HL-60 (cell line): Measurements from ENCODE around the gene M1AP.

Experiments
- POLR2AphosphoS5 ChIP-seq: IDR thresholded peaks from 2 replicates; pipeline ENCODE4 v1.6.1; 2012; ENCODE audit warnings: low read depth
- TF ChIP-seq, protein P1 (sequence below): IDR thresholded peaks from one replicate; pipeline ENCODE4 v1.5.1; 2011; ENCODE audit warnings: low read length, control low read depth, inconsistent platforms; ENCODE audit not compliant: insufficient read depth
- TF ChIP-seq, protein P2 (sequence below): IDR thresholded peaks from 2 replicates; pipeline ENCODE4 v1.6.1; 2012; ENCODE audit warnings: low read depth; ENCODE audit not compliant: insufficient replicate concordance

DNA sequence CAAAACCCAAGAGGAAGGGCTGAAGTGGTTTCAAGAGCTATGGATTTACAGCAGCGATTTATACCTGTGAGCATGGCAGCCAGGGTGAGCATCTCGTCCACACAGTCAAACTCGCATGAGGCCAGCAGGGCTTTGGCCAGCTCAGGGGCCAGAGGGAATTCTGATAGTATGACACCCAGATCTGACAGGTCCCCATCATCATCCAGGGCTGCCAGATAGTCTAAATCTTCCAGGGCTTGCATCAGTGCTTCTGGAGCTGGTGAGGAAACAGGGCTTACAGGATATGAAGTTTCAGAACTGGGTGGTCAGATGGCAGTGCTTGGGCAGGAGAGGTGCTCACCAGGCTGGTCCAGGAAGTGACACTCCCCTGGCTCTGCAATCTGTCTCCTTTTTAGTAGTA is 125.6 kb downstream of the M1AP start:
- TF ChIP-seq POLR2AphosphoS5: no peak
- TF ChIP-seq, protein P1, sequence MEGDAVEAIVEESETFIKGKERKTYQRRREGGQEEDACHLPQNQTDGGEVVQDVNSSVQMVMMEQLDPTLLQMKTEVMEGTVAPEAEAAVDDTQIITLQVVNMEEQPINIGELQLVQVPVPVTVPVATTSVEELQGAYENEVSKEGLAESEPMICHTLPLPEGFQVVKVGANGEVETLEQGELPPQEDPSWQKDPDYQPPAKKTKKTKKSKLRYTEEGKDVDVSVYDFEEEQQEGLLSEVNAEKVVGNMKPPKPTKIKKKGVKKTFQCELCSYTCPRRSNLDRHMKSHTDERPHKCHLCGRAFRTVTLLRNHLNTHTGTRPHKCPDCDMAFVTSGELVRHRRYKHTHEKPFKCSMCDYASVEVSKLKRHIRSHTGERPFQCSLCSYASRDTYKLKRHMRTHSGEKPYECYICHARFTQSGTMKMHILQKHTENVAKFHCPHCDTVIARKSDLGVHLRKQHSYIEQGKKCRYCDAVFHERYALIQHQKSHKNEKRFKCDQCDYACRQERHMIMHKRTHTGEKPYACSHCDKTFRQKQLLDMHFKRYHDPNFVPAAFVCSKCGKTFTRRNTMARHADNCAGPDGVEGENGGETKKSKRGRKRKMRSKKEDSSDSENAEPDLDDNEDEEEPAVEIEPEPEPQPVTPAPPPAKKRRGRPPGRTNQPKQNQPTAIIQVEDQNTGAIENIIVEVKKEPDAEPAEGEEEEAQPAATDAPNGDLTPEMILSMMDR: no peak
- TF ChIP-seq, protein P2, sequence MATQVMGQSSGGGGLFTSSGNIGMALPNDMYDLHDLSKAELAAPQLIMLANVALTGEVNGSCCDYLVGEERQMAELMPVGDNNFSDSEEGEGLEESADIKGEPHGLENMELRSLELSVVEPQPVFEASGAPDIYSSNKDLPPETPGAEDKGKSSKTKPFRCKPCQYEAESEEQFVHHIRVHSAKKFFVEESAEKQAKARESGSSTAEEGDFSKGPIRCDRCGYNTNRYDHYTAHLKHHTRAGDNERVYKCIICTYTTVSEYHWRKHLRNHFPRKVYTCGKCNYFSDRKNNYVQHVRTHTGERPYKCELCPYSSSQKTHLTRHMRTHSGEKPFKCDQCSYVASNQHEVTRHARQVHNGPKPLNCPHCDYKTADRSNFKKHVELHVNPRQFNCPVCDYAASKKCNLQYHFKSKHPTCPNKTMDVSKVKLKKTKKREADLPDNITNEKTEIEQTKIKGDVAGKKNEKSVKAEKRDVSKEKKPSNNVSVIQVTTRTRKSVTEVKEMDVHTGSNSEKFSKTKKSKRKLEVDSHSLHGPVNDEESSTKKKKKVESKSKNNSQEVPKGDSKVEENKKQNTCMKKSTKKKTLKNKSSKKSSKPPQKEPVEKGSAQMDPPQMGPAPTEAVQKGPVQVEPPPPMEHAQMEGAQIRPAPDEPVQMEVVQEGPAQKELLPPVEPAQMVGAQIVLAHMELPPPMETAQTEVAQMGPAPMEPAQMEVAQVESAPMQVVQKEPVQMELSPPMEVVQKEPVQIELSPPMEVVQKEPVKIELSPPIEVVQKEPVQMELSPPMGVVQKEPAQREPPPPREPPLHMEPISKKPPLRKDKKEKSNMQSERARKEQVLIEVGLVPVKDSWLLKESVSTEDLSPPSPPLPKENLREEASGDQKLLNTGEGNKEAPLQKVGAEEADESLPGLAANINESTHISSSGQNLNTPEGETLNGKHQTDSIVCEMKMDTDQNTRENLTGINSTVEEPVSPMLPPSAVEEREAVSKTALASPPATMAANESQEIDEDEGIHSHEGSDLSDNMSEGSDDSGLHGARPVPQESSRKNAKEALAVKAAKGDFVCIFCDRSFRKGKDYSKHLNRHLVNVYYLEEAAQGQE: no peak
